ENCODE measurements around the gene SPAG9. TPM values are rescaled to one million over a fixed set of nuclear protein-coding genes. Genes with fewer than 3 reads are reported as not detected.

SPAG9 gene
- total RNA-seq, 1 experiment from 2014 or later = 74.3 TPM

DNA sequence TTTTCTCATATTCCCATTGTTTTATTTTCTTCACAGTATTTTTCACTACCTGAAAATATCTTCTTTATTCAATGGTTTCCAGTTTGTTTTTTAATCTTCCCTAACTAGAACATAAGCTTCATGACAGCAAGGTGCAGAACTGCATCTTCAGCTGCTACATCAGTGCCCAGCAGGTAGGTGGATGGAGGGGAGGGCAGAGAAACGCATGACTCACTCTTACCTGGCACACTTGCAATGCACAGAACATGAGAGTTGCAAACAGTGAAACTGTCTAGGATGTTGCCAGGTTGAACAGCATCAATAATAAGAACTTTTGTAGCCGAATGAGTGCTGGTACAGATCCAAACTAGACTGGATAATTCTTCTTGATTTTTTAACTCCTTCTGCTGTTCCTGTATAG, 127.1 kb downstream of the SPAG9 start:
- no peak for DNase-seq (ENCODE audit: low spot score)

DNA sequence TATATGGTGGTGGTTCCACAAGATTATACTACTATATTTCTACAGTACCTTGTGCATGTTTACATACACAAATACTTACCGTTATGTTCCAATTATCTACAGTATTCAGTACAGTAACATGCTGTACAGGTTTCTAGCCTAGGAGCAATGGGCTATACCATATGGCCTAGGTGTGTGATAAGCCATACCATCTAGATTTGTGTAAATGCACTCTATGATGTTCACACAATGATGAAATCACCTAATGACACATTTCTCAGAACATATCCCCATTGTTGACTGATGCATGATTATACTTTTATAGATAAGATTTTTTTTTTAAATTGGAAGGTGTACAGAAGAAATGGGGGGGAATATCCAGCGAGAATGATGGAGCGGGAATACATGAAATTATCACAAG, 131.5 kb downstream of the SPAG9 start:
- DNase-seq (ENCODE audit: low spot score) = no peak

DNA sequence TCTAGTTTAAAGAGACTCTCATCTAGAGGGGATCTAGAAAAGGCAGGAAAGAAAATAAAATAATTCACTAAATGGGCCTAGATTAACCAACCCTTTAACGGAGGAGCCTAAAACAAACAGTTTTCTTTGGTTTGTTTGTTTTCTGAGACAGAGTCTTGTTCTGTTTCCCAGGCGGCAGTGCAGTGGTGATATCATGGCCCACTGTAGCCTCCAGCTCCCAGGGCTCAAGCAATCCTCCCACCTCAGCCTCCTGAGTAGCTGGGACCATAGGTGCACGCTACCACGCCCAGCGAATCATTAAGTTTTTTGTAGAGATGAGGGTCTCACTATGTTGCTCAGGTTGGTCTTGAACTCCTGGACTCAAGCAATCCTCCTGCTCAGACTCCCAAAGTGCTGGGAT, 132.2 kb downstream of the SPAG9 start:
- DNase-seq (ENCODE audit: low spot score) = no peak

DNA sequence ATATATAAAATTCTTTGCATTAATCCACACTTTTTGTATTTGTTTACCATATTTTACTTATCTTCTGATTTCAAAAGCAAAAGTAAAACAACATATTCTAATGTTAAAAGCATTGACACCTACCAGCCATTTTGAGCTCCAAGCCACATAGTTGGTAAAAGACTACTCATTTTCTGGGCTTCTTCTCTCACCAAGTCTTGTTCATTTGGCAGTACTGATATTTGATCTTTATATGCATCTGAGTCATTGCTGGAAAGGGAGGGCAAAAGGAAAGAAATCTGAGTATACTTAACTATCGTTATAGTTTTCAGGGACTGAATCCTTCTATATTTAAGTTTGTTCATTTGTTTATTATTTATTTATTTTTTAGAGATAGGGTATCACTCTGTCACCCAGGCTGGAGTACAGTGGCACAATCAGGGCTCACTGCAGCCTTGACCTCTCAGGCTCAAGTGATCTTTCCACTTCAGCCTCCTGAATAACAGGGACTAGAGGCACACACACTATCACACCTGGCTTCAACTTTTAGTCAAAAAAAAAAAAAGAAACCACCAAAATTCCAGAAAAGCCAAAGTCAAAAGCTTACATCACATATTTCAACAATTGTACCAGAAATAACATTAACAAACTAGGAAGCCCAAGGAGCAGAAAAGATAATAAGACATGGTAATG, 133.5 kb downstream of the SPAG9 start:
- no peak for DNase-seq (ENCODE audit: low spot score)

DNA sequence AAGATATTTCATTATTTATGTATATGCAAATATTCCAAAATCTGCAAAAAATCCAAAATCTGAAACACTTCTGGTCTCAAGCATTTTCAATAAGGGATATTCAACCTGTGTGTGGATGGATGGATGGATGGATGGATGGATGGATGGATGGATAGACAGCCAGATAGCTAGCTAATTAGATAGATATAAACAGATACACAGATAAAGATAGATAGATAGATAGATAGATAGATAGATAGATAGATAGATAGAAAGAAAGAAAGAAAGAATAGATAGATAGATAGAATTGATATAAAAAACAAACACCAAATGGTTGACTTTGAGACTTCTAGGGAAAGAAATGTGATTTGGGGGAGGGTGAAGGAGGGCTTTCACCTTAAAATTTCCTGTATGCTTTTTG, 139.4 kb downstream of the SPAG9 start:
- no peak for DNase-seq (ENCODE audit: low spot score)

DNA sequence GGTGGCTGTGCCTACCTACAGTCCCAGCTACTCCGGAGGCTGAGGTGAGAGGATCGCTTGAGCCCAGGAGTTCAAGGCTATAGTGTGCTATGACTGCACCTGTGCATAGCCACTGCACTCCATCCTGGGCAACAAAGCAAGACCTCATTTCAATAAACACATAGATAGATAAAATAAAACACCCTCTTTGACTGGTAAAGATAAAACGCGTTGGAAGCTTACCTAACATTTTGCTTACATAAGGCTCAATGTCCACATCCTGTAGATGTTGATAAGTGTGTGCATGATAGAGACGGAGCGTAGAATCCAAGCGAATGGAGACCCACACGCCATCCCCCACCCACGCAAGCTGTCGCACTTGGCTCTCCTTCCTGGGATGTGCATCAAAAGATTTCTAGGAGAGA, 141.1 kb downstream of the SPAG9 start:
- no peak for DNase-seq (ENCODE audit: low spot score)

DNA sequence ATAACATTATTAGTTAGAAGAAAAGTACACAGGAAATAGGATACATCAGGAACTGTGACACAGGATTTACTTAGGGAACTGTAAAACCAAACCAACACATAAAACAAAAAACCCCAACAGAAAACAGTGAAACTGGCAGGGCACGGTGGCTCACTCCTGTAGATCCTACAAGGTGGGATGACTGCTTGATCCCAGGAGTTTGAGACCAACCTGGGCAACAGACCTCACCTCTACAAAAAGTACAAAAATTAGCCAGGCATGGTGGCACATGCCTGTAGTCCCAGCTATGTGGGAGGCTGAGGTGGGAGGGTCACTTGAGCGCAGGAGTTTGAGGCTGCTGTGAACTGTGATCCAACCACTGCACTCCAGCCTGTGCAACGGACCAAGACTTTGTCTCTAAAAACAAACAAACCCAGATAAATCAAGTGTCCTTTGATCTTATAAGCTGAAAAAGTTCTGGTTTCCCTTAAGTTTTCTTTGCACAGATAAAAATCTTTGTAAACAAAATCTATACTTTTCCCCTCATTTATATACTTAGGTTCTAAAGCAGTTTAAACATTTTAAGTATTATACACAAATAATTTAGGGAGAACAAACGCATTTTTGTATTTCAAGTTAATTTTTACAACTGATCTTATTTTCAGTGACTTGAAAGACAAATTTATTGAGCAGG, 143.0 kb downstream of the SPAG9 start:
- no peak for DNase-seq (ENCODE audit: low spot score)

DNA sequence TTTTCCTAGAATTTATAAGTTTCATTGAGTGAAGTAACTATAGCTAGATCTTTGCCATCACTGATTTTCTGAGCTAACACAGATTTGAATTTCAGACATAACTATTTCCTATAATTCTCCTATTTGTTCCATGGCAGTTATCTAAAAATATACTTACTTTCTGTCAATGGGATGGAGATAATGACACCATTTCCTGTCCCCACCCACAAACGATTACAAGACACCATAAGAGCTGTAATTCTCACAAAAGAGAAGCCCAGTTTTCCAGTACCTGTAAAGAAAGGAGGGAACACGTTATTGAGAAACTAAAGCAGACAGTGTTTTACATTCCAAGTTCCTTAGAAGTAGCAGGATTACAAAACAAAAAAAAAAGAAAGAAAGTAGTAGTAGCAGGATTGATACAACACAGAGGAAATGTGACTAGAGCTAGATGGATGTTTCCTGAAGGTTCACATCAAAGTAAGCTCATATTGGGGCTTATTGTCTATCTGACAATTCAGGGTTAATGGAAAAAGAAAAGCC, 143.7 kb downstream of the SPAG9 start:
- DNase-seq (ENCODE audit: low spot score) = no peak

DNA sequence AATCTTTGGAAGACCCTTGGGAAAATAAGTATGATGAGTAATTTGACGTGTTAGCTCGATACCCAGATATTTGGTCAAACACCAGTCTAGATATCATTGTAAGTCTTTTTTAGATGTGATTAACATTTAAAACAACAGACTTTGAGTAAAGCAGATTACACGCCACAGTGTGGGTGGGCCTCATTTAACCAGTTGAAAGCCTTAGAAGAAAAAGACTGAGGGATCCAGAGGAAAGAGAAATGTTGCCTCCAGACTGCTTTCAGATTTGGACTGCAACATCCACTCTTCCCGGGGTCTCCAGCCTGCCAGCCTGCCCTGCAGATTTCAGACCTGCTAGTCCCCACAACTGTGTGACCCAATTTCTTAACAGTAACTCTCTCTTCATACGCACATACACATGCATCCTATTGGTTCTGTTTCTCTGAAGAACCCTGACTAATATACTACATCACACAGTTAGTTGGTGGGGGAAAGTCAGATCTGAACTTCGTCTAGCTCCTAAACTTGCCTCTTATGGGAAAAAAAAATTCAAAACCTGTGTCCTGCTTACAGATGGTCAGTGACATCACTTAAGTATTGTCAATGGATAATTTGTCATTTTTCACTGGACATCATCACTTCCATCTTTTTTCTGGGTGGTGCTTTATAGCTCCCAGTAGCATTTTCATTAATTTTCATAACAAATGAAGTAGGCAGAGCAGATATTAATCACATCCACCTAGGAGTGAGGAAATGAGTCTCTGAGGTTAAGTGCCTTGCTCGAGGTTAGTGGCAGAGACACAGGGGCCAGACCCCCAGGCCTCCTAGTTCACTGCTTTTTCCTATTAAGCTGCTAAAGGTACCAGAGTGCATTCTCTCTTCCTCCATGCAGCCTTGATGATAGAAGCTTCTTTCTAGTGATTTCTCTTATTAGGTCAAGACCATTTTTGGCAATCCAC, 146.8 kb downstream of the SPAG9 start:
- DNase-seq (ENCODE audit: low spot score) = no peak

DNA sequence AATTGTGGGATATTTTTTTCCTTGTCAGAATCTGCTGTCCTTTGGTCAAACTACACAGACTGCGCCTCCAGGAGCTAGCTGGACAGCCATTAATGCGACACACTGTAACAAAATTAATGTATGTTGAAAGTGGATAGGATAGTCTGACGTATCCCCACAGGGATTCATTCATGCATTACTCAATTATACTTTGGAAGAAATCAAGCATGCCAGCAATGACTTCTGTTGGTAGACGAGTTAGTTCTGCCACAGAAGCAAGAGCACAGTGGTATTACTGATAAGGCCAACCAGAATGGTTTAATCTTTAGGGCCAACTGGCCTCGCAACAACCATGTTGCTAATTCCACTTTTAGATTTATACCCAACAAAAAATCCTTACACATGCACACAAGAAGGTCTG, 148.1 kb downstream of the SPAG9 start:
- DNase-seq (ENCODE audit: low spot score) = no peak

DNA sequence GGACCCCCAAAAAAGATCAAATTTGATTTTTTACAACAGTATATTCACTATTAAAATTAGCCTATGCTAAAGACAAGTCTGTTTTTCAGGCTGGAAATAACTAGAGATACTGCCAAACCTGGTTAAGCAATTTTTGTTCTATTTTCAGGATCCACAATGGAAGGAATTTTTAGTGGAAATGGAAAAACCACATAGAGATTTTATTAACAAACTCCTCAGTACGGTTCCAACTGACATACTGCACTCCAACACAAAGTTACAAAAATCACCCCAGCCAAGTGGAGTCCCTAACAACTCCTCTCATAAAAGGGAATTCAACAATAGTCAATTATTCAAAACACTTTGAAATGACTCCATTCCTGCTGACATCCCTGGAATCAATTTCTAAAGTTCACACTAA, 152.9 kb downstream of the SPAG9 start:
- DNase-seq (ENCODE audit: low spot score) = no peak

DNA sequence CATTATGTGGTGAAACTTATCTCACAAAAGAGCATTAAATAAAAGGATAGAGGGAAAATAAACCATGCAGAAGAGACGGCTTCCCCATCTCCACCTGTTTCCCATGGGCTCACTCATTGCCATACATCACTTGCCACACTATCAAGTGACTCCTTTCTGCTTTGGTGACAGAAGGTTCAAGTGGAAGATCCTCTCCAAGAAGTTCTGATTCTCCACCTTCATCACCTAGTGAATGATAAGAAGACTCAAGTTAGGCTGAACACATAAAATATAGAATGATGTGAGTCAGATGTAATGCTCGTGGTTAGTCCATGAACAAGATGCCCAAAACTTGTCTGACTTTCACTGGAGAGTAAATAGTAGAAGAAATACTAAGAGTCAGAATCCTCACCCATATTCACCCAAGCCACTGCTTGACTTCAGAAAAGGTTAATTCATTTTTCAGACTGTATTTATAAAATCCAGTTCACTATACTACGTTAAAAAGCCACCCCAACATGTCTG, 154.5 kb downstream of the SPAG9 start:
- no peak for DNase-seq (ENCODE audit: low spot score)

DNA sequence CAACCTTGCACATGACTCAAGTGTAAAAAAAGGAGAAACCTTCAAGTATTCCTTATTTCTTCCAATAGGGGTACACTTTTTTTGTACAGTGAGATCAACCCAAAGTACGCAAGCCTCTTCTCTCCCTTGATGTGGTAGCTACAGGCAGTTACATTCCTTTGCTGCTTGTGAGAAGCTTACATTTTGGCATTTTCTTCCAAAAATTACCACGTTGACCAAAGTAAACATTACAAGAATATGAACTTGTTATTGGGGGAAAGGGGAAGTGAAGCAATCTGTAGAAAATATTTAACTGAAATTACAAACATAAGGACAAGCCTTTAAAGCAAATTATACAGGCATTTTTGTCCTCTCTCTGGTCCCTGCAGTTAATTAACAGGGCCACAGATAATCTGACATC, 157.5 kb downstream of the SPAG9 start:
- DNase-seq (ENCODE audit: low spot score) = no peak

DNA sequence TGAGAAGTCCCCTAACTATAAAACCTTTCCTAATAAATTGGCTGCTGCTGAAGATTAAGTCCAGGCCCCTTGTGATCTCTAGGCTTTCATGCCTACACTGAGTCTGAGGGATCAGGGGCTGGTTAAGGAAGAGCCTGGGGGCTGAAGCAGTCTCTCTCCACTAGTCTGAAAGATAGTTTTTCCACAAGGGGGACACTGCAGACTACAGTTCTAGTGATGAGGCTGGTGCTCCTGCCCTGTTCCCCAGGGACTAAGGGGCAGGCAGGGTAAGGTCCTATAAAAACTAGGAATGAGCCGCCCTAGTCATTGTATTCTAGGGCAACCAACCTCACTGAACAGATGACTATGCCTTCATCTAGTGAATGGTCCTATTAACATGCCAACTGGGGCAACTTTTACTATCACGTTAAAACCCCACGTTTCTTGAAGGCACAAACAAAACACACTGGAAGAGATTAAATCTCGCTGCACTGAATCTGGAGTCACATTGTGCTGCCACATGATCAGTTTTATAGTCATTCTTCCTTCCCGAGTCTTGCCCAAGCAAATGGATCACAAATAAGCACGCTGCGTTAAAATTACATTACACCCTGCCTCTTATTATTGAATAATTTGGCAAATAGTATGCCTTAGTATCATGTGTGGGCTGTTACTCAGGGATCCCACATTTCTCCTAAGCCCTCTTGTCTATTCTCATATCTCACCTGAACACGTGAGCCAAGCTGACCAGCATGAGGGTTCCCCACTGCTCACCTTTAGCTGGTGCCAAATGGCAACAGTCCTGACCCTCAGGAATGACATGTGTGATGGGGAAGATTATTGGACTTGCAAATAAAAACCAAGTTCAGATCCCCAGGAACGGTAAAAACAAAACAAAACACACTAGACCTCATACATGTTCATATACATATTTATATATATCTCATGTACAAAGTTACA, 159.1 kb downstream of the SPAG9 start:
- DNase-seq (ENCODE audit: low spot score) = no peak

DNA sequence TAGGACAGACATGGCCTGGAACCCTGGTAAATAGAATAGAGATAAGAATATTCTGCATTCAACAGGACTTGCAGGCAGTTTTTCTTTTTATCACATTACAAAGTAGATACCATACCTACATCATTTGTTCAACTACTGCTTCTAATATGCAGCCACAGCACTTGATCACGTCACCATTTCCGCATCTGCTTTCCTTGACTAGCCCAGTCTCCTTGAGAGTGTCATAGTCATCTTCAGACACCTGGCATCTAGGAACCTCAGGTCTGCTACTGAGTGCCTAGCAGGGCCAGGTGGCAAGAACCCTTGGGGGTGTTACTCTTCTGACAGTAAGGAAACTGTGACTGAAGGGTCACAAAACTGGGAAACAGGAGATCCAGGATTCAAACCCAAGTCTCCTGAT, 161.3 kb downstream of the SPAG9 start:
- no peak for DNase-seq (ENCODE audit: low spot score)

DNA sequence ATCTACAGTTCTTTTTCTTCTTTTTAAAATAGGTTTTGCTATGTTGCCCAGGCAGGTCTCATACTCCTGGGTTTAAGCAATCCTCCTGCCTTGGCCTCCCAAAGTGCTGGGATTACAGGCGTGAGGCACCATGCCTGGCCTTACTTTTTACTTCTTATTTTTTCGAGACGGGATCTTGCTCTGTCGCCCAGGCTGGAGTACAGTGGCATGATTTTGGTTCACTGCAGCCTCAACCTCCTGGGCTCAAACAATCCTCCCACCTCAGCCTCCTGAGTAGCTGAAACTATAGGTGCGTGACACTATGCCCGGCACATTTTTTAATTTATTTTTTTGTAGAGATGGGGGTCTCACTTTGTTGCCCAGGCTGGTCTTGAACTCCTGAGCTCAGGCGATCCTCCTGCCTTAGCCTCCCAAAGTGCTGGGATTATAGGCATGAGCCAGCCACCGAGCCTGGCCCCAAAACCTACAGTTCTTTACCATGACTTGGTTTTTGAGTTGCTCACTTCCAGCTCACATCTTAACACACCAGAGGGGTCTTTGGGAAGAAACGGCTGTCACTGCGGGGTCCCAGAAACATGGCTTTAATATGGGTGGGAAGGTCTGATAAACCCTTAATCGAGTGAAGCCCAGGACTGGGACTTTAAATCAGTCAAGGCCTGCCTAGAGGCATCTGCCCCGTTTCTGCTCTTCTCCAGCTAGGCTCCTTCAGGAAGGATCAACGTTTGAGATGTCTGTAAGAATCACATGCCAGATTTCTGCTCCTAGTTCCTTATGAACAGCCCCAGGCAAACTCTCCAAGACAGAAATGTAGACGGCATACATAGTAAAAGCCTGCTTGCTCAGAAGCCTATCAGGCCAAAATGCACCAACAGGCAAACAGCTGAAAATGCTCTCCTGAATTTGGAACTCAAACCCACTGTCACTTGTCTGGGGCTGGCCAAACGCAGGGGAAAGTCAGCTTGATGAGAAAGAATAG, 162.8 kb downstream of the SPAG9 start:
- no peak for DNase-seq (ENCODE audit: low spot score)

DNA sequence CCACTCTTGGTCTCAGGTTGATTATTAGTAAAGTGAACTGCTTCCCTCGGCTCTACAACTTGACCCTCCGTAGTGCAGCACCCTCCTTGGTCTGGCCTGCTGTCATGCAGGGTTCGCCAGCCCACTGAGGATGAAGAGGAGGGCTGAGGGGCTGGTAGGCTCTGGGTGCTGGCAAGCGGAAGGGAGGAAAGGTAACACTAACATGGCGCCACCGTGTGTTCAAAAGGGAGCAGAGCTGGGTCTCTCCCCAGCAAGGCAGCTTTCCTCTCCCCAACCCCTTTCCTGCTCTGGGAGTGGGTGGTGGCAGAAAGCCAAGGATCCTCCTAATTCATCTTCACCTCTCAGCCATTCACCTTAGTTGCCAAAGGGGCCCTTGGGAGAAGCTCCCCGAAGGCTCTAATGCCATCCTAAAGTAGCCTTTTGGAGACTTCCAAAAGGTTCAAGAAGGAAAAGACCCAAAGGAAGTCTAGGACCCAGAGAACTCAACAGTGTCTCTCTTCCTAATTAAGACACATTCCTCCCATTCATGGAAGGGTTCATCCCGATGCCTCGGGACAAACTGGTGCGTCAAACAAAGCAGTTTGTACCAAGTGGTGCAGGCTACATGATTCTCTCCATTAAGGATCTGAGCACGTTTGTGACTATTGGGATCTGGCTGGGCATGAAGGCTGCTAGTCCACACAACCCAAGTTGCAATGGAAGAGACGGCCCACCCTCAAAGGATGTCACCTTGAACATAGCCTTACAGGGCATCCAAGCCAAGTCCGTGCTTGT, 163.7 kb downstream of the SPAG9 start:
- DNase-seq (ENCODE audit: low spot score) = peak; percentile 58

DNA sequence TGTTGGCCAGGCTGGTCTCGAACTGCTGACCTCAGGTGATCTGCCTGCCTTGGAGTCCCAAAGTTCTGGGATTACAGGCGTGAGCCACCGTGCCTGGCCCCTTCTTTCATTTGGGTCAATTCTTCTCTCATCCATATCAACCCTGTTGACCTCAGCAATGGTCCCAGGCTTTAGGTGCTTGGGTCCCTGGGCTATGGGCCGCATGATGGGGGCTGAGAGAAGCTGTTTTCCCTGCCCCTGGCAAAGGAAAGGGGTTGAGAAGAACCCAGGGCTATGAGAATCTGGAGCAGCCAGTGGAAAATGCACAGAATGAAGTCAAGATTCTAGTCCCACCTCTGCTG, 164.3 kb downstream of the SPAG9 start:
- DNase-seq (ENCODE audit: low spot score) = no peak

DNA sequence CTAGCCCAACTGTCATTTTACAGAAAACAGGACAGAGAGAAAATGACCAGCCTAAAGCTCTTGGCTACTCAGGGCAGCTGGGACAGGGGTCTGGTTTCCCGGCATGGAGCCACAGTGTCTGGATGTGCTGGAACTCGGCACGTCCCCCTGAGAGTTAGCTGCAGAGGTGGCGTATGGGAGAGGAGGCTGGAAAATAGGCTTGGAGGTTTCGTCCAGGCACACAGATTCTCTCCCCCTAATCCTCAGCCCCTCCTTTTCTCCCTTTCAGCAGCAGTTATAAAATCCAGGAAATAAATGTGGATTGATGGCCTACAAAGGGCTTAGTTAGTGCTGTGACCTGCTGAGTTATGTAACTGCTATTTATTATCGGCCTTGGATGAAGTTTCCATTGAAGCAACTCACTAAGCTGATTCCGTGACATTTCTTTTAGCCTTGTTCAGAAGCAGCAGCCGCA, 165.0 kb downstream of the SPAG9 start:
- DNase-seq (ENCODE audit: low spot score) = no peak

Measured in A172 (cell line).